NT2/D1 (cell line): ENCODE measurements around the gene SYNDIG1.

Experiments used
- DNase-seq: peaks from one replicate; pipeline ENCODE4 v3.0.0-alpha.2; 2011; ENCODE audit warnings: low read depth, low spot score
- H3K27me3 ChIP-seq: 2 replicates; pipeline ENCODE4 v1.6.0; 2011; ENCODE audit warnings: mild to moderate bottlenecking; ENCODE audit not compliant: insufficient read length, insufficient read depth
- H3K36me3 ChIP-seq: 2 replicates; pipeline ENCODE4 v1.6.1; 2011; ENCODE audit warnings: mild to moderate bottlenecking, low read length, mixed read lengths; ENCODE audit not compliant: insufficient read depth, insufficient read length
- H3K4me1 ChIP-seq: 2 replicates; pipeline ENCODE4 v1.5.1; 2011; ENCODE audit not compliant: insufficient read depth, insufficient read length
- H3K4me3 ChIP-seq: 2 replicates; pipeline ENCODE4 v1.5.1; 2011; ENCODE audit warnings: low read depth; ENCODE audit not compliant: insufficient read length
- H3K9ac ChIP-seq: 2 replicates; pipeline ENCODE4 v1.6.0; 2011; ENCODE audit warnings: low read depth; ENCODE audit not compliant: insufficient read length
- H3K9me3 ChIP-seq: 2 replicates; pipeline ENCODE4 v1.5.1; 2011; ENCODE audit warnings: mild to moderate bottlenecking, low read length; ENCODE audit not compliant: insufficient read depth
- SUZ12 ChIP-seq: IDR thresholded peaks from 2 replicates; pipeline ENCODE4 v1.6.1; 2011; ENCODE audit not compliant: insufficient read length, insufficient read depth; ENCODE audit errors: extremely low read depth
- YY1 ChIP-seq: IDR thresholded peaks from 2 replicates; pipeline ENCODE4 v1.6.1; 2011; ENCODE audit not compliant: insufficient read length, insufficient read depth
- ZNF274 ChIP-seq: IDR thresholded peaks from 2 replicates; pipeline ENCODE4 v1.6.1; 2011; ENCODE audit warnings: mild to moderate bottlenecking, low read depth, low read length

SYNDIG1 gene

DNA sequence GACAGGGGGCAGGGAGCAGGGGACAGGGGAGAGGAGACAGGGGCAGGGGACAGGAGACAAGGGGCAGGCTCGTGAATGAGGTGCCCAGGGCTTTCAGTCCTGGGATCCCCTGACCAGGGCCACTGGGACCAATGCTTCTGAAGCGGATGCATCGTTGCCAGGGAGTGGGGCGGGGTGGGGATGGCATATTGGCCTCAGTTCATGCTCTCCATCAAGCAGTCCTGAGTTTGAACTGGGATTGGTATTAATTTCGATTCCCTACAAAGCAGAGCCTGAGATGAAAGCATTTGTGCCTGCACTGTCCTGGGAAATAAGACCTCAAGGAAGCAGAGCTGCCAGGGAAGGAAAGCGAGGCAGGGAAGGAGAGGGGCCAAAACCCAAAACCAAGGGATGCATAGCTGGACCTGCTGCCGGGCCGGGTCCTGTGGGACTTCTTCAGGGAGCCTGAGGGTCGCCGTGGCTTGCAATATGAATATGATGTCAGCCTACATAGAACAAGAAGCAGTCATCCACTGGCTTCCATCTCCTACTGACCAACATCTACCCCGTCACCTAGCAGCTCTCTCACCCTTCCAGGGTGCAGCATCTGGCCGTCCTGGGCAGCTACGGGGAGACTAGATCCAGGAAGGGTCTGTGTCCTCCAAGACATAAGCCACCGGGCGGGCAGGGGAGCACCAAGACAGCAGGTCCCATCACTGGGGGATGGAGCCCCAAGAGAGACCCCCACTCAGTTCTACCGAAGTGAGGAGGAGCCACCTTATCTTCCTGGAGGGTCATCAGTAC lies 233.3 kb downstream of the SYNDIG1 start:
- no peaks in the 10 kb centered on the region for H3K36me3 ChIP-seq
- no peak for DNase-seq
- no peak for TF ChIP-seq YY1
- H3K27me3 ChIP-seq: no peaks in the 10 kb centered on the region
- no peaks in the 10 kb centered on the region for H3K9me3 ChIP-seq
- no peaks in the 10 kb centered on the region for H3K4me1 ChIP-seq
- no peak overlapping the region for H3K9ac ChIP-seq
- H3K4me3 ChIP-seq: no peak overlapping the region

DNA sequence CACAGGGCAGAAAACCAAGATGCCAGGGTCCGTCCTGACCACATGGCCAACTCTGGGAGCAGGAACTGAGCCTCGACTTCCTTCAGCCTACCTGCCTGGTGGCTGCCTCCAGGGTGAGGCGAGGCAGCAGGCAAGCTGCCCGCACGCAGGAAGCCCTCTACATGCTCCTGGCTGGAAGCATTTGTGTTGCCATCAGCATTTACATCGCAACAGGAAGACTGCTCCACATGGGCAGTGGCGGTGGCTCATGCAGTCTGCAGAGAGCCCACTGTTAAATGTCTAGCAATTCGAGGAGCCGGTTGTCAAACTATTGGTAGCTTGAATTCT lies 233.8 kb downstream of the SYNDIG1 start:
- TF ChIP-seq SUZ12: no peak
- TF ChIP-seq YY1: no peak
- no peak for TF ChIP-seq ZNF274
- DNase-seq: no peak
- Histone ChIP-seq H3K9ac (no peak overlapping the region), H3K27me3 (no peaks in the 10 kb centered on the region), H3K4me1 (no peaks in the 10 kb centered on the region), H3K4me3 (no peak overlapping the region), H3K36me3 (no peaks in the 10 kb centered on the region), H3K9me3 (no peaks in the 10 kb centered on the region)

DNA sequence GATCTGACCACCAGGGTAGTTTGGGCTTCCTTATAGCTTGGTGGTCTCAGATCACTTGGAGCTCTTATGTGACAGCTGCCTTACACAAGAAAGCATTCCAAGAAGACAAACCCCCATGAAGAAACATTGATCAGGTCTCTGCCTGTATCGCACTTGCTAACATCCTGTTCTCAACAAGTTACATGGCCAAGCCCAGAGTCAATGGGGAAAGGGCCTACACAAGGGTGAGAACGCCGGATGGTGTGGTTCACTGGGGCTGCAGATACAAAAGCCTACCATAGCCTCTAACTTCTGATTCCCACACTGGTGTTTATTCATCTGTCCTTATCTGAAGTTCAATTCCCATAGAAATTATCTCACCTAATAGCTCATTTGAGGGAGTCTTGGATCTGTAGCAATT lies 235.5 kb downstream of the SYNDIG1 start:
- no peak for DNase-seq
- Histone ChIP-seq H3K36me3 (no peaks in the 10 kb centered on the region), H3K27me3 (no peaks in the 10 kb centered on the region), H3K4me3 (no peak overlapping the region), H3K9ac (no peak overlapping the region), H3K9me3 (no peaks in the 10 kb centered on the region), H3K4me1 (no peaks in the 10 kb centered on the region)
- TF ChIP-seq YY1 (no peak), SUZ12 (no peak), ZNF274 (no peak)

DNA sequence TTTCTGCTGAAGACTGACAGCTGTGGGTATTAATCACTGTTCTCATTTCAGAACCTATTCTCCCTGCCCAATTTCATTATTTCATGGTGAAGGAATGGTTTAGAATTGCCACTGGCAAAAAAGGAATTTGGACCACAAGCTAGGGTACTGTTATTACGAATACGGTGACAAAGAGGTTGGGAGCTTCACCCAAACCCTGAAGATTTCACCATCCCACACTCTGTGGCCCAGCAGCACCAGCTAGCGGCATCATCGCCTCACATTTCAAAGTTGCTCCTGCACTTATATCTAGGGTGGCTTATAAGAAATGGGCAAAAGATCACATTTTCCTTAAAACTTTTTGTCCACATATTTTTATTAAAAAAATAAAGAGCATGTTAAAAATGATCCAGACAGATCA lies 236.1 kb downstream of the SYNDIG1 start:
- Histone ChIP-seq H3K4me1 (no peaks in the 10 kb centered on the region), H3K9ac (no peak overlapping the region), H3K4me3 (no peak overlapping the region), H3K36me3 (no peaks in the 10 kb centered on the region), H3K27me3 (no peaks in the 10 kb centered on the region), H3K9me3 (no peaks in the 10 kb centered on the region)
- no peak for DNase-seq
- no peak for TF ChIP-seq SUZ12
- no peak for TF ChIP-seq YY1
- TF ChIP-seq ZNF274: no peak

DNA sequence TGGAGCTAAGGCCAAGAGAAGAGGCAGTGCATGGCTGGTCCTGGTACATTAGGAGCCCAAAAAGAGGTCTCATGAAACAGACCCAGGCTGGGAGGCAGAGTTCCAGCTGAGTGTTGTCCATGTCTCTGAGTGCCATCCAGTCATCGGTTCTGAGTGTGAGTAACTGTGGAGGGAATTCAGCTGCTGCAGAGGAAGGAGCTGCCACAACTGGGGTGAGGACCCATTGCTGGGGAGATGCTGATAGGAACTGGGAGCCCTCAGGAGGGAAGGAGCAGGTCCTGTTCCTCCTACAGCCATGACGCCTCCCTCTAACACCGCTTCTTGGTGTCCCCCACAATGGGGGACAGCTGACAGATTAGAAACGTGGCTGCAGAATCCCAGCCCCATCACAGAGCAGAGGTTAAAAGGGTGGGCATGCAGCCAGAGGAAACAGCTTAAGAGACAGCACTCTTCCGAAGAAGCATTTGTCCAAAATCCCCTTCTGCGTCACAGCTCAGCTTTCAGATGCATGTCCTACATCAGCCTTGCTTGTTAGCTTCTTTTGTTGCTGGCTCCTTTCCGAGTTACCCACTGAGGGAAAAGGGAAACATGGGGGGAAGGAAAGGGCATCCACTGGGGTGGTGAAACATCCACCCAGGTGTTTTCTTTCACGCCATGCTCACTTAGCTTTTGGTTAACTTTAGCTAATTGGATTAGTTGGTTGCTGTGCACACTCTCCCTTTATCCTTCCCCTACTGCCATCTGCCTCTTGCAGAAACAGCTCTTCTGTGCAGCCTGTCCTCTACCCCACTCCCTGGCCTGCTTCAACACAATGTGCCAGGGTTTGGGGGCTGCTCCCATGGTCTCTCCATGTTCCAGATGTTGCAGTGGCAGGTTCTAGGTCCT lies 239.2 kb downstream of the SYNDIG1 start:
- no peak for TF ChIP-seq ZNF274
- TF ChIP-seq YY1: no peak
- TF ChIP-seq SUZ12: no peak

More for the DNA sequence above, 239.2 kb downstream of the SYNDIG1 start:
- H3K9me3 ChIP-seq: no peaks in the 10 kb centered on the region
- H3K4me3 ChIP-seq: no peak overlapping the region
- H3K9ac ChIP-seq: no peak overlapping the region
- H3K27me3 ChIP-seq: no peaks in the 10 kb centered on the region
- H3K36me3 ChIP-seq: no peaks in the 10 kb centered on the region
- DNase-seq: no peak
- H3K4me1 ChIP-seq: no peaks in the 10 kb centered on the region
